Esophagus squamous epithelium (tissue), 4 donors: ENCODE measurements around the gene BDNF.

ENCODE experiments used
- CTCF ChIP-seq, 6 experiments: fragments of 450-650 bp in 4 of 6; fragments of 200-600 bp in 2 of 6; sonication (generic) in 2 of 6; IDR thresholded peaks; one replicate each; pipeline ENCODE4 v1.5.1; 2016 to 2019; ENCODE audit warnings: antibody characterized with exemption in 6 of 6, mild to moderate bottlenecking in 4 of 6, moderate library complexity in 4 of 6
- POLR2A ChIP-seq, 4 donors: fragments of 450-650 bp; IDR thresholded peaks; one replicate each; pipeline ENCODE4 v1.6.1; 2017; ENCODE audit warnings: antibody characterized with exemption in 4 of 4, mild to moderate bottlenecking in 4 of 4, moderate library complexity in 3 of 4

- TF ChIP-seq POLR2A (IDR thresholded peaks at IDR 0.05) (no peak), CTCF (IDR thresholded peaks at IDR 0.05) (no peak)
Observed at GRCh38 chr11:27717801-27718229, 17.6 kb upstream of the BDNF start.
